Measurements from ENCODE around the gene NME7. TPM values are rescaled to one million over a fixed set of nuclear protein-coding genes. Genes with fewer than 3 reads are reported as not detected.

The NME7 gene
- total RNA-seq, 1 experiment from 2014 or later = 13.2 TPM

DNA sequence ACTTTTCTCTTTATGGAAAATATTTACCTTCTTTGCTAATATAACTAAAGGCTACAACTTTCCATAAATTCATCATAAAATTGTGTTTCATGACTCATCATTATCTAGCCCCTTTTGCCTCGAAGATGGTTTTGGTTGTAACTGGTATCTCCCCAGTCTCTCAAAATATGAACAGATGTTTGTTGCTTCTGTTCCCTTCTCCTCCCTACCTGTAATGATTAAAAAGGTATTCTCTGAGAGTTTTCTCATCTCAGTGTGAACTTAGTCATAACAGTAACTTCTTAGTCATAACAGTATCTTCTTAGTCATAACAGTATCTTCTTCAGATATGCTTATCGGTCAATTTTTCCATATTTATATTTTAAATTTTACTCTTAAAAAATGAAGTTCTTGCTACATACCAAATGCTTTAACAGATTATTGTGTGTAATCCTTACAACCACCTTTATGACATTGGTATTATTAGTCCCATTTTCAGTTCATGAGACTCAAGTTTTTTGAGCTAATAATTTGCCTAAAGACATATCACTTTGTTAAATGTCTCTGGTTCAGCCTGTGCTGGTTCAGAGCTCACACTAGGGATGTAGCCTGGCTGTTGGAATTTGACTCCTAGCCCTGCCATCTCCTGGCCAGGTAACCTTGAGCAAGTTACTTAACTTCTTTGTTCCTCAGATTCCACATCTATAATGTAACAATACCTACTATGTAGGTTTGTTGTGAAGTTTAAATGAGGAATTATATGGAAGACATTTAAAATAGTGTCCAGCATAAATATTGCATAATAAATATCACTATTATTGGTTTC, 228.5 kb downstream of the NME7 start:
- Histone ChIP-seq H3K79me1 (ENCODE audit: insufficient read depth, low read depth, low read length, poor library complexity, severe bottlenecking) (no peaks in the 10 kb centered on the region), H3K4me1 (ENCODE audit: insufficient read depth, low read length) (no peaks in the 10 kb centered on the region; the same call in 1 of the 2 replicates), H2AK5ac (ENCODE audit: insufficient read length, low read length) (no peak overlapping the region), H3K79me2 (ENCODE audit: insufficient read depth, low read length) (no peaks in the 10 kb centered on the region), H2BK15ac (ENCODE audit: low read depth, low read length) (no peak overlapping the region), H2BK120ac (ENCODE audit: low read depth, low read length, poor library complexity, severe bottlenecking) (no peak overlapping the region), H3K56ac (ENCODE audit: insufficient read length, low read depth, low read length) (no peak overlapping the region), H3K23me2 (ENCODE audit: insufficient read length, low read depth, low read length, poor library complexity, severe bottlenecking) (no peaks in the 10 kb centered on the region), H3K4ac (ENCODE audit: low read depth, low read length) (no peak overlapping the region), H2AFZ (ENCODE audit: low read length) (no peak overlapping the region), H3K4me2 (ENCODE audit: insufficient read depth, insufficient read length, low read length) (no peak overlapping the region), H4K5ac (ENCODE audit: insufficient read length, low read depth, low read length) (no peak overlapping the region), H3K18ac (ENCODE audit: insufficient read length, low read depth, low read length) (no peak overlapping the region), H3K14ac (ENCODE audit: insufficient read depth, low read length) (no peak overlapping the region), H3K9ac (ENCODE audit: extremely low read depth, insufficient read length, low read length) (no peak overlapping the region), H4K20me1 (ENCODE audit: control insufficient read depth, insufficient read depth, insufficient read length) (no peaks in the 10 kb centered on the region), H3K23ac (ENCODE audit: insufficient read length, low read depth, low read length) (no peak overlapping the region), H4K91ac (ENCODE audit: insufficient read length, low read depth, low read length) (no peak overlapping the region), H3K9me3 (ENCODE audit: control insufficient read depth, low read depth, low read length) (no peaks in the 10 kb centered on the region), H2BK5ac (ENCODE audit: insufficient read length, low read length) (no peak overlapping the region), H2BK12ac (ENCODE audit: insufficient read length, low read depth, low read length) (no peak overlapping the region), H3K27me3 (ENCODE audit: insufficient read depth, low read length) (no peaks in the 10 kb centered on the region), H4K8ac (replicated peaks; ENCODE audit: insufficient read length, low read depth, low read length) (no peak overlapping the region), H2BK20ac (ENCODE audit: low read depth, low read length, poor library complexity, severe bottlenecking) (no peak overlapping the region), H3T11ph (ENCODE audit: low read length) (no peak overlapping the region), H3K27ac (ENCODE audit: insufficient read length, low read depth, low read length) (no peak overlapping the region)
- Mint-ChIP-seq H3K36me3 (ENCODE audit: insufficient read depth in 1 of 3, low read depth in 3 of 3) (no peaks in the 10 kb centered on the region), H3K27ac (no peak overlapping the region), H3K4me1 (peaks cover 22 to 23% of the 10 kb centered on the region in 2 experiments), H3K4me3 (no peak overlapping the region), H3K9me3 (no peaks in the 10 kb centered on the region), H3K27me3 (ENCODE audit: low read depth) (no peaks in the 10 kb centered on the region)
- DNase-seq = no peak
- 100% methylated on average over 1 of the region's 2 CpGs for WGBS (ENCODE audit: extremely low coverage, insufficient read length, low lambda C conversion rate)
- TF ChIP-seq, protein P1, sequence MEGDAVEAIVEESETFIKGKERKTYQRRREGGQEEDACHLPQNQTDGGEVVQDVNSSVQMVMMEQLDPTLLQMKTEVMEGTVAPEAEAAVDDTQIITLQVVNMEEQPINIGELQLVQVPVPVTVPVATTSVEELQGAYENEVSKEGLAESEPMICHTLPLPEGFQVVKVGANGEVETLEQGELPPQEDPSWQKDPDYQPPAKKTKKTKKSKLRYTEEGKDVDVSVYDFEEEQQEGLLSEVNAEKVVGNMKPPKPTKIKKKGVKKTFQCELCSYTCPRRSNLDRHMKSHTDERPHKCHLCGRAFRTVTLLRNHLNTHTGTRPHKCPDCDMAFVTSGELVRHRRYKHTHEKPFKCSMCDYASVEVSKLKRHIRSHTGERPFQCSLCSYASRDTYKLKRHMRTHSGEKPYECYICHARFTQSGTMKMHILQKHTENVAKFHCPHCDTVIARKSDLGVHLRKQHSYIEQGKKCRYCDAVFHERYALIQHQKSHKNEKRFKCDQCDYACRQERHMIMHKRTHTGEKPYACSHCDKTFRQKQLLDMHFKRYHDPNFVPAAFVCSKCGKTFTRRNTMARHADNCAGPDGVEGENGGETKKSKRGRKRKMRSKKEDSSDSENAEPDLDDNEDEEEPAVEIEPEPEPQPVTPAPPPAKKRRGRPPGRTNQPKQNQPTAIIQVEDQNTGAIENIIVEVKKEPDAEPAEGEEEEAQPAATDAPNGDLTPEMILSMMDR (conservative IDR thresholded peaks at IDR 0.05) = 0 out of 3 replicates have a peak, but pooled peaks have one; percentile 12

All from H9 (cell line).